ENCODE measurements around the gene FICD.

The FICD gene

GRCh38 chr12:108495054-108495453 lies 20.0 kb upstream of the FICD start:
- TF ChIP-seq EZH2 (IDR thresholded peaks at IDR 0.05; ENCODE audit: borderline replicate concordance, low read depth, low read length, severe bottlenecking) (no peak), CTCF (IDR thresholded peaks at IDR 0.05; ENCODE audit: borderline replicate concordance, extremely low read depth, low read length, poor library complexity, severe bottlenecking) (peak; percentile 62)
- peaks cover 12% of the 10 kb centered on the region for H3K27me3 ChIP-seq (ENCODE audit: insufficient read depth, low read length, poor library complexity)
- H2AFZ ChIP-seq (ENCODE audit: low read depth, low read length), result no peak overlapping the region
- no peak overlapping the region for H3K4me2 ChIP-seq (ENCODE audit: insufficient read depth, low read length)
- no peak overlapping the region for H3K9ac ChIP-seq (ENCODE audit: low read depth, low read length)
- H3K4me1 ChIP-seq (ENCODE audit: insufficient read depth, low read length), result no peaks in the 10 kb centered on the region
- no peaks in the 10 kb centered on the region for H3K79me2 ChIP-seq (ENCODE audit: insufficient read depth, low read length)
- H3K4me3 ChIP-seq (ENCODE audit: low read depth in 1 of 2, low read length in 2 of 2), result no peak overlapping the region
- H3K27ac ChIP-seq (ENCODE audit: low read length), result no peak overlapping the region
- DNase-seq, result peak; percentile 20
- ATAC-seq (ENCODE audit: insufficient read depth, low read depth), result no peak
- no peaks in the 10 kb centered on the region for H4K20me1 ChIP-seq (ENCODE audit: insufficient read depth, low read length)
- no peaks in the 10 kb centered on the region for H3K36me3 ChIP-seq (ENCODE audit: insufficient read depth, low read length)
- no peaks in the 10 kb centered on the region for H3K9me3 ChIP-seq (ENCODE audit: insufficient read depth, low read length, severe bottlenecking)

- no peaks in the 10 kb centered on the region for H3K36me3 ChIP-seq (ENCODE audit: insufficient read depth, low read length)
- no peaks in the 10 kb centered on the region for H3K79me2 ChIP-seq (ENCODE audit: insufficient read depth, low read length)
- TF ChIP-seq EZH2 (IDR thresholded peaks at IDR 0.05; ENCODE audit: borderline replicate concordance, low read depth, low read length, severe bottlenecking), result no peak
- no peak for TF ChIP-seq CTCF (IDR thresholded peaks at IDR 0.05; ENCODE audit: borderline replicate concordance, extremely low read depth, low read length, poor library complexity, severe bottlenecking)
- H3K9ac ChIP-seq (ENCODE audit: low read depth, low read length), result no peak overlapping the region
- DNase-seq (no peak), ATAC-seq (ENCODE audit: insufficient read depth, low read depth) (no peak)
- no peak overlapping the region for H2AFZ ChIP-seq (ENCODE audit: low read depth, low read length)
- H3K4me2 ChIP-seq (ENCODE audit: insufficient read depth, low read length), result no peak overlapping the region
- no peaks in the 10 kb centered on the region for H3K9me3 ChIP-seq (ENCODE audit: insufficient read depth, low read length, severe bottlenecking)
- H3K27me3 ChIP-seq (ENCODE audit: insufficient read depth, low read length, poor library complexity), result peaks cover 12% of the 10 kb centered on the region
- no peaks in the 10 kb centered on the region for H4K20me1 ChIP-seq (ENCODE audit: insufficient read depth, low read length)
- H3K4me1 ChIP-seq (ENCODE audit: insufficient read depth, low read length), result no peaks in the 10 kb centered on the region
- H3K4me3 ChIP-seq (ENCODE audit: low read depth in 1 of 2, low read length in 2 of 2), result no peak overlapping the region
- H3K27ac ChIP-seq (ENCODE audit: low read length), result no peak overlapping the region
Observed at GRCh38 chr12:108495823-108496579, 19.1 kb upstream of the FICD start.

- Histone ChIP-seq H3K9me3 (ENCODE audit: insufficient read depth, low read length, severe bottlenecking) (peaks cover 5% of the 10 kb centered on the region), H3K79me2 (ENCODE audit: insufficient read depth, low read length) (no peaks in the 10 kb centered on the region), H3K4me3 (ENCODE audit: low read depth in 1 of 2, low read length in 2 of 2) (no peak overlapping the region), H3K4me1 (ENCODE audit: insufficient read depth, low read length) (no peaks in the 10 kb centered on the region), H2AFZ (ENCODE audit: low read depth, low read length) (no peak overlapping the region), H3K9ac (ENCODE audit: low read depth, low read length) (no peak overlapping the region), H3K27me3 (ENCODE audit: insufficient read depth, low read length, poor library complexity) (peaks cover 5% of the 10 kb centered on the region), H3K4me2 (ENCODE audit: insufficient read depth, low read length) (no peak overlapping the region), H4K20me1 (ENCODE audit: insufficient read depth, low read length) (no peaks in the 10 kb centered on the region), H3K27ac (ENCODE audit: low read length) (no peak overlapping the region), H3K36me3 (ENCODE audit: insufficient read depth, low read length) (no peaks in the 10 kb centered on the region)
- TF ChIP-seq EZH2 (IDR thresholded peaks at IDR 0.05; ENCODE audit: borderline replicate concordance, low read depth, low read length, severe bottlenecking) (no peak), CTCF (IDR thresholded peaks at IDR 0.05; ENCODE audit: borderline replicate concordance, extremely low read depth, low read length, poor library complexity, severe bottlenecking) (no peak)
- no peak for DNase-seq
- ATAC-seq (ENCODE audit: insufficient read depth, low read depth), result no peak
Observed at GRCh38 chr12:108498136-108498535, 16.9 kb upstream of the FICD start.
